DOHH2 (cell line): ENCODE data around the gene CASZ1.

ENCODE experiments used
- EZH2phosphoT487 ChIP-seq: fragments of 200-600 bp; sonication (generic); IDR thresholded peaks from 2 replicates; pipeline ENCODE4 v1.6.1; 2017; ENCODE audit warnings: borderline replicate concordance, mild to moderate bottlenecking, antibody characterized with exemption, low read length, moderate library complexity, mixed read lengths
- TF ChIP-seq, protein P1 (sequence below): fragments of 200-600 bp; sonication (generic); IDR thresholded peaks from one replicate; pipeline ENCODE4 v1.5.1; 2014; ENCODE audit warnings: antibody characterized with exemption, mild to moderate bottlenecking, low read depth, low read length; ENCODE audit not compliant: poor library complexity, severe bottlenecking

DNA sequence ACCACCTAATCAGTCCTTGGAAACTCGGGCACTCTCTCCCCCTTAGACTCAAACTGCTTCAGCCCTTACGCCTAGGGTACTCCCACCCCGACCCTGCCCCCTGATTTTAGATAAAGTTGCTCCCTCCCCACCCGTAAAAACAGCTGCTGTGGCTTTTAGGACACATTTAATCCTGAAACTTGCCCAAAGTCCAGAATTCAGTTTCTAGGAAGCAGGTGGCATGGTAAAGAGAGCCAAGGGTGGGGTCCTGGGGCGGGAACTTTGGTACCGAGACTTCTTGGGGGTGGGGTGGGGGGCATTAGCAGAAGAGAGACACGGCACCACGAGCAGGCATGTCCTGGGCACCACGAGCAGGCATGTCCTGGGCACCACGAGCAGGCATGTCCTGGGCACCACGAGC is 52.4 kb downstream of the CASZ1 start:
- TF ChIP-seq, protein P1, sequence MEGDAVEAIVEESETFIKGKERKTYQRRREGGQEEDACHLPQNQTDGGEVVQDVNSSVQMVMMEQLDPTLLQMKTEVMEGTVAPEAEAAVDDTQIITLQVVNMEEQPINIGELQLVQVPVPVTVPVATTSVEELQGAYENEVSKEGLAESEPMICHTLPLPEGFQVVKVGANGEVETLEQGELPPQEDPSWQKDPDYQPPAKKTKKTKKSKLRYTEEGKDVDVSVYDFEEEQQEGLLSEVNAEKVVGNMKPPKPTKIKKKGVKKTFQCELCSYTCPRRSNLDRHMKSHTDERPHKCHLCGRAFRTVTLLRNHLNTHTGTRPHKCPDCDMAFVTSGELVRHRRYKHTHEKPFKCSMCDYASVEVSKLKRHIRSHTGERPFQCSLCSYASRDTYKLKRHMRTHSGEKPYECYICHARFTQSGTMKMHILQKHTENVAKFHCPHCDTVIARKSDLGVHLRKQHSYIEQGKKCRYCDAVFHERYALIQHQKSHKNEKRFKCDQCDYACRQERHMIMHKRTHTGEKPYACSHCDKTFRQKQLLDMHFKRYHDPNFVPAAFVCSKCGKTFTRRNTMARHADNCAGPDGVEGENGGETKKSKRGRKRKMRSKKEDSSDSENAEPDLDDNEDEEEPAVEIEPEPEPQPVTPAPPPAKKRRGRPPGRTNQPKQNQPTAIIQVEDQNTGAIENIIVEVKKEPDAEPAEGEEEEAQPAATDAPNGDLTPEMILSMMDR: no peak
- TF ChIP-seq EZH2phosphoT487: no peak
